ENCODE results near the gene MSRB3.

The MSRB3 gene

DNA sequence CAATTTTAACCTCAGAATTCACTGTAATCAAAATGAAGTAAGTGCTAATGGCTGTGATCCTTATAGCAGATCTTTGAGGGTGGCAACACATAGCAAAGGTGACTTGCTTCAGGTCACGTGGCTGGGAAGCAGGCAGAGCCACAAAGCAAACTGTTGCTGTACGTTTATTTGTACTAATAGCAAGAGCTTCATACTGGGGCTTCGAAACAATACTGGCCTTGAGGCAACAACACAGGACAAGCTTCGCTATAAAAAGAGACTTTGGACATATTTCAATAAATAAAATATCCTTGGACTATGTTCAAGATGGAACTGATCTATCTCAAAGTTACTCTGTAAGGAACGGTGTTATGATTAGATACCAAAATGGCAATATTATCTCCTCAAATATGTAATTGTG is 44.6 kb downstream of the MSRB3 start:
- TF ChIP-seq, protein P1, sequence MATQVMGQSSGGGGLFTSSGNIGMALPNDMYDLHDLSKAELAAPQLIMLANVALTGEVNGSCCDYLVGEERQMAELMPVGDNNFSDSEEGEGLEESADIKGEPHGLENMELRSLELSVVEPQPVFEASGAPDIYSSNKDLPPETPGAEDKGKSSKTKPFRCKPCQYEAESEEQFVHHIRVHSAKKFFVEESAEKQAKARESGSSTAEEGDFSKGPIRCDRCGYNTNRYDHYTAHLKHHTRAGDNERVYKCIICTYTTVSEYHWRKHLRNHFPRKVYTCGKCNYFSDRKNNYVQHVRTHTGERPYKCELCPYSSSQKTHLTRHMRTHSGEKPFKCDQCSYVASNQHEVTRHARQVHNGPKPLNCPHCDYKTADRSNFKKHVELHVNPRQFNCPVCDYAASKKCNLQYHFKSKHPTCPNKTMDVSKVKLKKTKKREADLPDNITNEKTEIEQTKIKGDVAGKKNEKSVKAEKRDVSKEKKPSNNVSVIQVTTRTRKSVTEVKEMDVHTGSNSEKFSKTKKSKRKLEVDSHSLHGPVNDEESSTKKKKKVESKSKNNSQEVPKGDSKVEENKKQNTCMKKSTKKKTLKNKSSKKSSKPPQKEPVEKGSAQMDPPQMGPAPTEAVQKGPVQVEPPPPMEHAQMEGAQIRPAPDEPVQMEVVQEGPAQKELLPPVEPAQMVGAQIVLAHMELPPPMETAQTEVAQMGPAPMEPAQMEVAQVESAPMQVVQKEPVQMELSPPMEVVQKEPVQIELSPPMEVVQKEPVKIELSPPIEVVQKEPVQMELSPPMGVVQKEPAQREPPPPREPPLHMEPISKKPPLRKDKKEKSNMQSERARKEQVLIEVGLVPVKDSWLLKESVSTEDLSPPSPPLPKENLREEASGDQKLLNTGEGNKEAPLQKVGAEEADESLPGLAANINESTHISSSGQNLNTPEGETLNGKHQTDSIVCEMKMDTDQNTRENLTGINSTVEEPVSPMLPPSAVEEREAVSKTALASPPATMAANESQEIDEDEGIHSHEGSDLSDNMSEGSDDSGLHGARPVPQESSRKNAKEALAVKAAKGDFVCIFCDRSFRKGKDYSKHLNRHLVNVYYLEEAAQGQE (IDR thresholded peaks at IDR 0.05; ENCODE audit: insufficient read depth in 1 of 2, low read depth in 2 of 2, low read length in 2 of 2): no peak
- TF ChIP-seq TAF1 (IDR thresholded peaks at IDR 0.05; ENCODE audit: borderline replicate concordance, insufficient read depth, low read length): no peak
- no peak for TF ChIP-seq SIN3A (IDR thresholded peaks at IDR 0.05; ENCODE audit: borderline replicate concordance, insufficient read depth, low read length)
- TF ChIP-seq FOXP2 (optimal IDR thresholded peaks at IDR 0.05; ENCODE audit: borderline replicate concordance, extremely low read depth, extremely low read length, insufficient read depth): no peak
- no peak for TF ChIP-seq POLR2AphosphoS5 (IDR thresholded peaks at IDR 0.05; ENCODE audit: low read depth, low read length)

DNA sequence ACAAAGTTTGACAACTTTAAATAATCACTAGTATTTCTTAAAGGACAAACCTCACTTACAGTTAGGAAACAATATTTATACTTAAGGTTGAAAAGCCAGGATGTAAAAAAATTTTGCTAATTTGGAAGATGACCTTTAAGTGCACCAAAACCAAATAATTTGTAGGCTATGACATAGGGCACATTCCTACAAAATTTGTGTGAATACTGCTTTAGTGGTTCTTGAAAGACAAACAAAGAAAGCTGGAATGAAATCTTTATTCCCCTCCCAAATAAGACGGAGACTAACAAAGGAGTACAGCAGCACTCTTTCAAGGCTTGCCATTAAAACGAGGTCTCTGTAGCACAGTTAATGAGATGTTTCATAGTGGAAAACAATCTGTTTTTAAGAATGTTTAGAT is 45.6 kb downstream of the MSRB3 start:
- TF ChIP-seq TAF1 (IDR thresholded peaks at IDR 0.05; ENCODE audit: borderline replicate concordance, insufficient read depth, low read length): no peak
- no peak for TF ChIP-seq FOXP2 (optimal IDR thresholded peaks at IDR 0.05; ENCODE audit: borderline replicate concordance, extremely low read depth, extremely low read length, insufficient read depth)
- no peak for TF ChIP-seq SIN3A (IDR thresholded peaks at IDR 0.05; ENCODE audit: borderline replicate concordance, insufficient read depth, low read length)
- TF ChIP-seq POLR2AphosphoS5 (IDR thresholded peaks at IDR 0.05; ENCODE audit: low read depth, low read length): no peak
- TF ChIP-seq, protein P1 (IDR thresholded peaks at IDR 0.05; ENCODE audit: insufficient read depth in 1 of 2, low read depth in 2 of 2, low read length in 2 of 2): no peak

DNA sequence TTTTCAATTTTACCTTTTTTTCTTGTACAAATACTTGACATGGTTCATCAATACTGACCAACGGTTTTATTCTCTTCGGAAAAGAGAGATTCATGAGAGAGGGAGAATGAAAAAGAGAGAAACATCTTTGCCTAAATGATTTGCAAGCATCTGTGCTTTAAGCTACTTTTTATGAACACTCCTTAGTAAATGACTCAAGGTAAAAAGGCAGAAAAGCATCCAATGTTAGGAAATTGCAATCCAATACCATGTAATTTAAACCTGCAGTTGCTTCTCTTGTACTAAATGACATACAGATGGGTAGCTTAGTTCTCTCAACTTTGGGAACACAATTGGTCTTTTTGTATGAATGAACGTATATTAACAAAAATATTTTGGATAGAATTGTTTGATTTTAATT is 46.1 kb downstream of the MSRB3 start:
- no peak for TF ChIP-seq TAF1 (IDR thresholded peaks at IDR 0.05; ENCODE audit: borderline replicate concordance, insufficient read depth, low read length)
- TF ChIP-seq, protein P1 (IDR thresholded peaks at IDR 0.05; ENCODE audit: insufficient read depth in 1 of 2, low read depth in 2 of 2, low read length in 2 of 2): no peak
- no peak for TF ChIP-seq FOXP2 (optimal IDR thresholded peaks at IDR 0.05; ENCODE audit: borderline replicate concordance, extremely low read depth, extremely low read length, insufficient read depth)
- no peak for TF ChIP-seq POLR2AphosphoS5 (IDR thresholded peaks at IDR 0.05; ENCODE audit: low read depth, low read length)
- TF ChIP-seq SIN3A (IDR thresholded peaks at IDR 0.05; ENCODE audit: borderline replicate concordance, insufficient read depth, low read length): no peak

DNA sequence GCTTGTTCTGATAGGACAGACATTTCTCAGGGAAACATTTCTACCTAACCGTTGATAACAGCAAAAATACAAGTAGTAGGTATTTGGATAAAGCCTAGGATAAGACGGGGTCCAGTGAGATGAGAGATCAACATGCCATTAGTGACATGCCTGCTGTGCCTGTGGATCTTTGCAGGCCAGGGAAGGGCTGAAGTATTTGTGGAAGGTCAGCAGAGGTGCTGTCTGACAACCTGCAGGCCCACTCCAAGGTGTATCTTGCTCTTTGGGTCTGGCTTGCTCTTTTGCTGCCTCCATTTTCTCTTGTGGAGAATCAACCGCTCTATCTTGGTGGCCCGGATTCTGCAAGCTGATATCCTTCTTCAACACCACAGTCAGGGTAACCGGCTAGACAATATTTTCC is 46.7 kb downstream of the MSRB3 start:
- TF ChIP-seq SIN3A (IDR thresholded peaks at IDR 0.05; ENCODE audit: borderline replicate concordance, insufficient read depth, low read length) (no peak), TAF1 (IDR thresholded peaks at IDR 0.05; ENCODE audit: borderline replicate concordance, insufficient read depth, low read length) (no peak), POLR2AphosphoS5 (IDR thresholded peaks at IDR 0.05; ENCODE audit: low read depth, low read length) (no peak), FOXP2 (optimal IDR thresholded peaks at IDR 0.05; ENCODE audit: borderline replicate concordance, extremely low read depth, extremely low read length, insufficient read depth) (no peak)
- TF ChIP-seq, protein P1 (IDR thresholded peaks at IDR 0.05; ENCODE audit: insufficient read depth in 1 of 2, low read depth in 2 of 2, low read length in 2 of 2): no peak

DNA sequence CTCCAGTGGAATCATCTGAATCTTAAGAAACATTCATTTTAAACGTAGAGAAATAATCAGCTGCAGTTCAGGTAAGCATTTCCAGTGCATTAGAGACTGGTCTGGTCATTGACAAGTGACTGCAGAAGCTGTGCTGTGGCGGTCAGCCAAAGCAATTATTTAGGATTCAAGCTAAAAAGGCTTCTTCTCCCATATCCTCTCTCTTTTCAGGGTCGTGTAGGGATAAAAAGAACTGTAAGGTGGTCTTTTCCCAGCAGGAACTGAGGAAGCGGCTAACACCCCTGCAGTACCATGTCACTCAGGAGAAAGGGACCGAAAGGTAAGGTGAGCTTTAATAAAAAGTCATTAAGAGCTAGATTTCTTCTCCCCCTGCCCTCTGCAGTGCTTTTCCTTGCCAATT is 48.1 kb downstream of the MSRB3 start:
- TF ChIP-seq SIN3A (IDR thresholded peaks at IDR 0.05; ENCODE audit: borderline replicate concordance, insufficient read depth, low read length) (no peak), TAF1 (IDR thresholded peaks at IDR 0.05; ENCODE audit: borderline replicate concordance, insufficient read depth, low read length) (no peak), FOXP2 (optimal IDR thresholded peaks at IDR 0.05; ENCODE audit: borderline replicate concordance, extremely low read depth, extremely low read length, insufficient read depth) (no peak), POLR2AphosphoS5 (IDR thresholded peaks at IDR 0.05; ENCODE audit: low read depth, low read length) (no peak)
- TF ChIP-seq, protein P1 (IDR thresholded peaks at IDR 0.05; ENCODE audit: insufficient read depth in 1 of 2, low read depth in 2 of 2, low read length in 2 of 2): no peak
